Body of pancreas (tissue), 4 donors: ENCODE data around the gene C6orf15. TPM values are rescaled to one million over a fixed set of nuclear protein-coding genes. Genes with fewer than 3 reads are reported as not detected.

ENCODE experiments used
- ATAC-seq: fragments of 150-250 bp; one replicate; pipeline ENCODE4 v1.9.1; 2016
- DNase-seq, 4 donors: peaks; one replicate each; pipeline ENCODE4 v3.0.0-alpha.2; 2019
- H3K27ac ChIP-seq, 4 donors: fragments of 200-600 bp; sonication (generic); 1 replicate in 3 of 4; 2 replicates in 1 of 4; pipeline versions ENCODE4 v1.5.1 to v1.6.1; 2016 to 2019; ENCODE audit warnings: mild to moderate bottlenecking in 1 of 4, mixed read lengths in 1 of 4, moderate library complexity in 1 of 4
- H3K27me3 ChIP-seq, 2 donors: fragments of 200-600 bp; sonication (generic); one replicate each; pipeline ENCODE4 v1.6.0; 2016; ENCODE audit warnings: mild to moderate bottlenecking in 1 of 2
- H3K36me3 ChIP-seq, 2 donors: fragments of 200-600 bp; sonication (generic); replicated peaks in 1 of 2; 2 replicates each; pipeline ENCODE4 v1.5.1; 2016; ENCODE audit warnings: low read depth in 2 of 2; ENCODE audit not compliant: insufficient read depth in 1 of 2
- H3K4me1 ChIP-seq: fragments of 200-600 bp; sonication (generic); one replicate; pipeline ENCODE4 v1.6.0; 2016
- H3K4me3 ChIP-seq, 2 donors: fragments of 200-600 bp; sonication (generic); 1 replicate in 1 of 2; 2 replicates in 1 of 2; pipeline ENCODE4 v1.5.1; 2016 to 2019
- H3K9me3 ChIP-seq, 3 donors: fragments of 200-600 bp; sonication (generic); 1 replicate in 2 of 3; 2 replicates in 1 of 3; pipeline ENCODE4 v1.5.1; 2016
- POLR2A ChIP-seq, 3 donors: fragments of 450-650 bp; IDR thresholded peaks; one replicate each; pipeline ENCODE4 v1.6.1; 2016; ENCODE audit warnings: antibody characterized with exemption in 3 of 3, mild to moderate bottlenecking in 2 of 3
- WGBS, 2 donors: methylation state at CpG; one replicate each; pipeline ENCODE4 v1.1.5; 2017; 5-methylcytosine and 5-hydroxymethylcytosine counted together
- intact Hi-C: fragments of 100-400 bp; cut with DNase I; formaldehyde crosslinking; loops from one replicate; pipeline ENCODE4 v1.15.1; 2023
- total RNA-seq, 2 donors: library from RNA; depleted of rRNA; stranded (reverse); fragments of >200 nt; gene quantifications; one replicate each; pipeline ENCODE4 v1.1.0, GENCODE V29; 2016
- TF ChIP-seq, protein P1 (sequence below), 7 experiments: fragments of 450-650 bp in 4 of 7; fragments of 200-600 bp in 3 of 7; sonication (generic) in 3 of 7; IDR thresholded peaks; one replicate each; pipeline ENCODE4 v1.5.1; 2016 to 2019; ENCODE audit warnings: antibody characterized with exemption in 7 of 7

The C6orf15 gene
- total RNA-seq, 2 donors from 2014 or later, result not detected

- intact Hi-C loops, result no loop called here
- H3K9me3 ChIP-seq, result no peaks in the 10 kb centered on the region
- H3K4me3 ChIP-seq, result no peak overlapping the region
- no peaks in the 10 kb centered on the region for H3K27me3 ChIP-seq
- peaks cover 2% of the 10 kb centered on the region for H3K4me1 ChIP-seq
- H3K36me3 ChIP-seq, result no peaks in the 10 kb centered on the region
- ATAC-seq (no peak), DNase-seq (no peak)
- TF ChIP-seq, protein P1, sequence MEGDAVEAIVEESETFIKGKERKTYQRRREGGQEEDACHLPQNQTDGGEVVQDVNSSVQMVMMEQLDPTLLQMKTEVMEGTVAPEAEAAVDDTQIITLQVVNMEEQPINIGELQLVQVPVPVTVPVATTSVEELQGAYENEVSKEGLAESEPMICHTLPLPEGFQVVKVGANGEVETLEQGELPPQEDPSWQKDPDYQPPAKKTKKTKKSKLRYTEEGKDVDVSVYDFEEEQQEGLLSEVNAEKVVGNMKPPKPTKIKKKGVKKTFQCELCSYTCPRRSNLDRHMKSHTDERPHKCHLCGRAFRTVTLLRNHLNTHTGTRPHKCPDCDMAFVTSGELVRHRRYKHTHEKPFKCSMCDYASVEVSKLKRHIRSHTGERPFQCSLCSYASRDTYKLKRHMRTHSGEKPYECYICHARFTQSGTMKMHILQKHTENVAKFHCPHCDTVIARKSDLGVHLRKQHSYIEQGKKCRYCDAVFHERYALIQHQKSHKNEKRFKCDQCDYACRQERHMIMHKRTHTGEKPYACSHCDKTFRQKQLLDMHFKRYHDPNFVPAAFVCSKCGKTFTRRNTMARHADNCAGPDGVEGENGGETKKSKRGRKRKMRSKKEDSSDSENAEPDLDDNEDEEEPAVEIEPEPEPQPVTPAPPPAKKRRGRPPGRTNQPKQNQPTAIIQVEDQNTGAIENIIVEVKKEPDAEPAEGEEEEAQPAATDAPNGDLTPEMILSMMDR (IDR thresholded peaks at IDR 0.05), result no peak
- no peak for TF ChIP-seq POLR2A (IDR thresholded peaks at IDR 0.05)
- 81 to 83% methylated on average over 6 of the region's 6 CpGs for WGBS, 2 donors
- no peak overlapping the region for H3K27ac ChIP-seq
Observed at GRCh38 chr6:31081872-31082271, 30.5 kb downstream of the C6orf15 start.

DNA sequence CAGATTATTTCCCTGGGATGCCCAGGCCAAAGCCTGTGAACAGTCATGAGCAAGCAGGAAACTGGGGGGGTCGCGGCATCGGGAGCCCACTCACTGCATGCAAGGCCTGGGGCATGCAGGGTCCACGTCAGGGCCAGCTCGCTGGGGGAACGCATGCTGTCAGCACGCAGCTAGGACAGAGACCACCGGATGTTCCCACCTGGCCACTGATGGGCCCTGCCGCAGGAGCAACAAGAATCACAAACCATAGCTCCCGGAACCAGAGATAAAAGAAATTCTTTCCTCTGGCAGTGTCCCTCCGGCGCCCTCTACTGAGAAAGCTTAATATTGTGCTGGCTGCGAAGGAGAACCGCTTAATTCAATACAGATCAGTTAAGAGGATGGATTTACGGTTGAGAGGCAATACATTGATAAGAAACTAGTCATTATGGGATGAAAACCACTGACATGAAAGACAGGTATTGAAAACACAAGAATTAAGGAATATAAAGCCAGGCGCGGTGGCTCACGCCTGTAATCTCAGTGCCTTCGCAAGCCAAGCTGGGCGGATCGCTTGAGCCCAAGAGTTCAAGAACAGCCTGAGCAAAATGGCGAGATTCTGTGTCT is 32.6 kb downstream of the C6orf15 start:
- intact Hi-C loops, result loop anchor here (10.0 kb wide), 1 partner anchor 245 kb away; no protein-coding TSS in a partner anchor
- Histone ChIP-seq H3K36me3 (no peaks in the 10 kb centered on the region), H3K4me1 (no peaks in the 10 kb centered on the region), H3K9me3 (no peaks in the 10 kb centered on the region), H3K4me3 (no peak overlapping the region), H3K27me3 (no peaks in the 10 kb centered on the region), H3K27ac (no peak overlapping the region)
- ATAC-seq, result peak; percentile 86
- peak; percentile 71 to 78 (median 74) for DNase-seq
- WGBS, 2 donors, result 19 to 25% methylated on average over 22 of the region's 22 CpGs
- TF ChIP-seq, protein P1 (IDR thresholded peaks at IDR 0.05), result peak; percentile 65 to 82 (median 76)
- no peak for TF ChIP-seq POLR2A (IDR thresholded peaks at IDR 0.05)

GRCh38 chr6:31076611-31077010 is 35.8 kb downstream of the C6orf15 start:
- 81 to 88% methylated on average over 4 of the region's 4 CpGs for WGBS, 2 donors
- no peaks in the 10 kb centered on the region for H3K9me3 ChIP-seq
- intact Hi-C loops, result loop anchor here (10.0 kb wide), 1 partner anchor 242 kb away; no protein-coding TSS in a partner anchor

GRCh38 chr6:31075528-31075927 is 36.8 kb downstream of the C6orf15 start:
- DNase-seq, result no peak
- Histone ChIP-seq H3K4me3 (no peak overlapping the region), H3K4me1 (no peaks in the 10 kb centered on the region), H3K9me3 (no peaks in the 10 kb centered on the region), H3K36me3 (no peaks in the 10 kb centered on the region), H3K27me3 (no peaks in the 10 kb centered on the region), H3K27ac (no peak overlapping the region)
- intact Hi-C loops, result loop anchor here (10.0 kb wide), 1 partner anchor 241 kb away; no protein-coding TSS in a partner anchor
- TF ChIP-seq, protein P1 (IDR thresholded peaks at IDR 0.05), result no peak
- no peak for TF ChIP-seq POLR2A (IDR thresholded peaks at IDR 0.05)
- 62 to 100% methylated on average over 1 of the region's 1 CpG for WGBS, 2 donors
- no peak for ATAC-seq

More at GRCh38 chr6:31076611-31077010, 35.8 kb downstream of the C6orf15 start:
- Histone ChIP-seq H3K4me1 (no peaks in the 10 kb centered on the region), H3K36me3 (no peaks in the 10 kb centered on the region), H3K27ac (no peak overlapping the region), H3K4me3 (no peak overlapping the region), H3K27me3 (no peaks in the 10 kb centered on the region)
- no peak for TF ChIP-seq POLR2A (IDR thresholded peaks at IDR 0.05)
- TF ChIP-seq, protein P1 (IDR thresholded peaks at IDR 0.05), result no peak
- no peak for ATAC-seq
- no peak for DNase-seq

- DNase-seq (no peak), ATAC-seq (no peak)
- Histone ChIP-seq H3K27me3 (no peaks in the 10 kb centered on the region), H3K27ac (no peak overlapping the region), H3K4me1 (no peaks in the 10 kb centered on the region), H3K4me3 (no peak overlapping the region), H3K9me3 (no peaks in the 10 kb centered on the region), H3K36me3 (no peaks in the 10 kb centered on the region)
- intact Hi-C loops, result loop anchor here (10.0 kb wide), 1 partner anchor 240 kb away; no protein-coding TSS in a partner anchor
- 64 to 78% methylated on average over 4 of the region's 4 CpGs for WGBS, 2 donors
- TF ChIP-seq, protein P1 (IDR thresholded peaks at IDR 0.05), result no peak
- TF ChIP-seq POLR2A (IDR thresholded peaks at IDR 0.05), result no peak
Observed at GRCh38 chr6:31074401-31074800, 38.0 kb downstream of the C6orf15 start.
